Kidney (tissue), 14 donors: Measurements from ENCODE around the gene TGFBR3L. TPM values are rescaled to one million over a fixed set of nuclear protein-coding genes. Genes with fewer than 3 reads are reported as not detected.

Experiments
- DNase-seq, 5 donors: peaks; one replicate each; pipeline ENCODE4 v3.0.0-alpha.2; 2013 to 2020
- FAIRE-seq: peaks from 2 replicates; lab custom pipeline; 2012; peaks lifted over from hg19 to GRCh38; lab: Jason Lieb, UNC
- H3K27ac ChIP-seq, 2 donors: one replicate each; pipeline ENCODE4 v1.7.0; 2013; ENCODE audit warnings: low read depth in 2 of 2, low read length in 2 of 2, inconsistent platforms in 1 of 2
- H3K27me3 ChIP-seq: one replicate; pipeline ENCODE4 v1.7.1; 2013; ENCODE audit warnings: low read length, inconsistent platforms; ENCODE audit not compliant: control insufficient read depth, insufficient read depth
- H3K36me3 ChIP-seq, 3 donors: one replicate each; pipeline versions ENCODE4 v1.7.0 to v1.7.1; 2013; ENCODE audit warnings: low read length in 3 of 3, control low read depth in 1 of 3, inconsistent platforms in 1 of 3; ENCODE audit not compliant: insufficient read depth in 3 of 3, control insufficient read depth in 2 of 3
- H3K4me1 ChIP-seq, 3 donors: one replicate each; pipeline versions ENCODE4 v1.7.0 to v1.7.1; 2013; ENCODE audit warnings: low read length in 3 of 3, inconsistent platforms in 1 of 3, low read depth in 1 of 3; ENCODE audit not compliant: control insufficient read depth in 2 of 3, insufficient read depth in 2 of 3
- H3K4me3 ChIP-seq, 3 donors: one replicate each; pipeline versions ENCODE4 v1.7.0 to v1.8.1; 2013; ENCODE audit warnings: low read length in 3 of 3, control low read depth in 1 of 3, inconsistent platforms in 1 of 3
- H3K9ac ChIP-seq, 3 donors: one replicate each; pipeline versions ENCODE4 v1.7.0 to v1.7.1; 2013; ENCODE audit warnings: low read length in 3 of 3, control low read depth in 1 of 3, inconsistent platforms in 1 of 3
- H3K9me3 ChIP-seq, 3 donors: one replicate each; pipeline versions ENCODE4 v1.7.0 to v1.7.1; 2013; ENCODE audit warnings: low read length in 3 of 3, control low read depth in 1 of 3, inconsistent platforms in 1 of 3; ENCODE audit not compliant: control insufficient read depth in 2 of 3, insufficient read depth in 1 of 3
- CTCF ChIP-seq: IDR thresholded peaks from 3 replicates; pipeline ENCODE4 v1.5.1; 2012; ENCODE audit warnings: mild to moderate bottlenecking, moderate library complexity, borderline replicate concordance; ENCODE audit not compliant: insufficient read depth; ENCODE audit errors: extremely low read depth
- intact Hi-C: fragments of 100-400 bp; cut with DNase I; formaldehyde crosslinking; loops from one replicate; pipeline ENCODE4 v1.11.1; 2022
- polyA plus RNA-seq: library from polyadenylated mRNA; stranded (reverse); fragments of 350-450 nt; fragmentation: Illumina TruSeq; extraction: RNeasy Lipid Tissue Mini Kit (QIAGEN cat#74804); gene quantifications from one replicate; pipeline ENCODE4 v1.2.3, GENCODE V29; 2014; ENCODE audit warnings: low read depth, low replicate concordance; ENCODE audit not compliant: insufficient read depth
- total RNA-seq: library from RNA; stranded (reverse); fragmentation: NEBNext Ultra II Directional; extraction: Animal tissue kit (Norgen Biotek cat#: 25700); gene quantifications from one replicate; pipeline ENCODE4 v1.2.1, GENCODE V29; 2021
- donor health status: control.
- donor health status: control.
- donor health status: control.
- donor health status: control.
- donor health status: control.
- donor health status: DM: yes; HTN: yes; CAD: no.
- donor health status: Normal renal cell carcinoma (clear cell type).

Gene TGFBR3L
- total and polyA plus RNA-seq, 2 donors from 2014 or later = 0.44 to 1.5 TPM

- Histone ChIP-seq H3K4me1 (peaks cover 0 to 9% (median 0%) of the 10 kb centered on the region in 3 donors), H3K27me3 (no peaks in the 10 kb centered on the region), H3K9ac (no peak overlapping the region), H3K9me3 (no peaks in the 10 kb centered on the region), H3K4me3 (no peak overlapping the region), H3K36me3 (peaks cover 0 to 37% (median 26%) of the 10 kb centered on the region in 3 donors), H3K27ac (no peak overlapping the region)
- no peak for FAIRE-seq
- DNase-seq = peak in 1 of 5 donors; percentile 48
- intact Hi-C loops = no loop called here
- no peak for TF ChIP-seq CTCF
These were observed 18.3 kb downstream of the TGFBR3L start for GRCh38 chr19:7932930-7933300.

GRCh38 chr19:7933411-7933810 lies 18.8 kb downstream of the TGFBR3L start:
- no peak overlapping the region for H3K4me3 ChIP-seq
- H3K4me1 ChIP-seq = peaks cover 0 to 5% (median 0%) of the 10 kb centered on the region in 3 donors
- no peaks in the 10 kb centered on the region for H3K27me3 ChIP-seq
- H3K36me3 ChIP-seq = peaks cover 0 to 37% (median 26%) of the 10 kb centered on the region in 3 donors
- FAIRE-seq (no peak), DNase-seq (no peak)
- no peak for TF ChIP-seq CTCF
- intact Hi-C loops = no loop called here
- no peak overlapping the region for H3K27ac ChIP-seq
- H3K9me3 ChIP-seq = no peaks in the 10 kb centered on the region
- H3K9ac ChIP-seq = no peak overlapping the region

- intact Hi-C loops = no loop called here
- Histone ChIP-seq H3K9ac (no peak overlapping the region), H3K4me3 (no peak overlapping the region), H3K27ac (no peak overlapping the region), H3K4me1 (peaks cover 0 to 2% (median 0%) of the 10 kb centered on the region in 3 donors), H3K27me3 (no peaks in the 10 kb centered on the region), H3K9me3 (no peaks in the 10 kb centered on the region), H3K36me3 (peaks cover 0 to 37% (median 26%) of the 10 kb centered on the region in 3 donors)
- peak in 1 of 5 donors; percentile 52 for DNase-seq
- no peak for TF ChIP-seq CTCF
- FAIRE-seq = no peak
These were observed 19.4 kb downstream of the TGFBR3L start for GRCh38 chr19:7933828-7934725.
